Upper lobe of left lung (tissue), 6 donors: ENCODE measurements around the gene KLK13. TPM values are rescaled to one million over a fixed set of nuclear protein-coding genes. Genes with fewer than 3 reads are reported as not detected.

Source experiments
- ATAC-seq, 2 donors: fragments of 200-7000 bp; cut with Tn5 transposase; one replicate each; pipeline ENCODE4 v1.9.1; 2022; ENCODE audit warnings: mild to moderate bottlenecking in 2 of 2, moderate library complexity in 2 of 2; ENCODE audit not compliant: low FRiP score in 2 of 2
- DNase-seq, 2 donors: peaks; one replicate each; pipeline ENCODE4 v3.0.0-alpha.2; 2019 to 2020
- H3K27ac ChIP-seq, 4 donors: fragments of 200-600 bp; sonication (generic); one replicate each; pipeline ENCODE4 v1.5.1; 2016 to 2019
- H3K27me3 ChIP-seq, 4 donors: fragments of 200-600 bp; sonication (generic); one replicate each; pipeline ENCODE4 v1.5.1; 2017 to 2019
- H3K36me3 ChIP-seq, 4 donors: fragments of 200-600 bp; sonication (generic); one replicate each; pipeline ENCODE4 v1.5.1; 2016 to 2019
- H3K4me1 ChIP-seq, 4 donors: fragments of 200-600 bp; sonication (generic); one replicate each; pipeline ENCODE4 v1.5.1; 2018 to 2019
- H3K4me3 ChIP-seq, 4 donors: fragments of 200-600 bp; sonication (generic); one replicate each; pipeline ENCODE4 v1.5.1; 2017 to 2019; ENCODE audit warnings: mild to moderate bottlenecking in 2 of 4, moderate library complexity in 1 of 4
- H3K9me3 ChIP-seq, 4 donors: fragments of 200-600 bp; sonication (generic); one replicate each; pipeline ENCODE4 v1.5.1; 2018 to 2019
- CTCF ChIP-seq, 6 experiments: fragments of 450-650 bp in 4 of 6; fragments of 200-600 bp in 2 of 6; sonication (generic) in 2 of 6; IDR thresholded peaks; one replicate each; pipeline ENCODE4 v1.5.1; 2016 to 2019; ENCODE audit warnings: antibody characterized with exemption in 6 of 6
- EP300 ChIP-seq, 4 donors: sonication (generic); formaldehyde crosslinking; IDR thresholded peaks; one replicate each; pipeline ENCODE4 v1.5.1; 2017; ENCODE audit warnings: antibody characterized with exemption in 4 of 4, control low read depth in 2 of 4
- POLR2A ChIP-seq, 4 donors: fragments of 450-650 bp; IDR thresholded peaks; one replicate each; pipeline ENCODE4 v1.5.1; 2016 to 2017; ENCODE audit warnings: antibody characterized with exemption in 4 of 4, mild to moderate bottlenecking in 2 of 4
- POLR2AphosphoS5 ChIP-seq, 2 donors: sonication (generic); formaldehyde crosslinking; IDR thresholded peaks; one replicate each; pipeline ENCODE4 v1.5.1; 2017; ENCODE audit warnings: antibody characterized with exemption in 2 of 2
- WGBS, 2 donors: methylation state at CpG; one replicate each; pipeline ENCODE4 v1.1.5; 2017 to 2018; 5-methylcytosine and 5-hydroxymethylcytosine counted together
- total RNA-seq, 6 donors: library from RNA; depleted of rRNA in 4 of 6; stranded (reverse); fragments of >200 nt in 4 of 6; gene quantifications; one replicate each; pipeline versions ENCODE4 v1.1.0 to v1.2.1, GENCODE V29; 2016 to 2021
- donor health status: DM: no; HTN: no; CAD: no; lungs with moderate emphysema.
- donor health status: DM: no; HTN: yes; CAD: no; lungs with severe emphysema.

Gene KLK13
- total RNA-seq, 6 donors from 2014 or later = 0.54 to 24.1 (median 1.9) TPM; not detected in 2

DNA sequence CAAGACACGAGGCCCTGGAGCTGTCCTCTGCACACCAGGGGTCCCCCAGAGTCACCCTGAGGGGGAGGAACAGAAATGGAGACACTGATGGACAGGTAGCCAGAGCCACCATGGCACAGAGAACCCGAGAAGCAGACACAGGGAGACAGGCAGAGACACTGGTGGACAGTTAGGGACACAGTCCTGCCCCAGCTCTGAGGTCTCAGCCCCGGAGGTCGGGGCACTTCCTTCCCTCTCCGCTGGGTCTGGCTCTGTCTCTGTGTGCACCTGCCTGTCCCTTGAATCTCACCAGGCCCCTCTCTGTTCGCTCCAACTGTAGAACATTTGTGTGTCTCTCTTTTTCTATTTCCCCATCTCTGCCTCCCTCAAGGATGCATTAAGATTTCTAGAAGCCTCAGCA lies 13.2 kb upstream of the KLK13 start:
- H3K9me3 ChIP-seq = peaks cover 2 to 11% (median 9%) of the 10 kb centered on the region in 4 donors
- TF ChIP-seq POLR2AphosphoS5 (IDR thresholded peaks at IDR 0.05) (no peak), CTCF (IDR thresholded peaks at IDR 0.05) (no peak), POLR2A (IDR thresholded peaks at IDR 0.05) (no peak), EP300 (IDR thresholded peaks at IDR 0.05) (no peak)
- H3K27ac ChIP-seq = no peak overlapping the region
- WGBS, 2 donors = 50 to 59% methylated on average over 5 to 6 of the region's 6 CpGs
- H3K4me1 ChIP-seq = no peaks in the 10 kb centered on the region
- DNase-seq (no peak), ATAC-seq (no peak)
- H3K4me3 ChIP-seq = no peak overlapping the region
- H3K27me3 ChIP-seq = no peaks in the 10 kb centered on the region
- no peaks in the 10 kb centered on the region for H3K36me3 ChIP-seq

- H3K4me3 ChIP-seq = no peak overlapping the region
- peaks cover 2 to 11% (median 10%) of the 10 kb centered on the region in 4 donors for H3K9me3 ChIP-seq
- DNase-seq (no peak), ATAC-seq (no peak)
- H3K27me3 ChIP-seq = no peaks in the 10 kb centered on the region
- no peak overlapping the region for H3K27ac ChIP-seq
- 78 to 85% methylated on average over 14 of the region's 14 CpGs for WGBS, 2 donors
- H3K36me3 ChIP-seq = no peaks in the 10 kb centered on the region
- TF ChIP-seq CTCF (IDR thresholded peaks at IDR 0.05) = no peak
- TF ChIP-seq POLR2AphosphoS5 (IDR thresholded peaks at IDR 0.05) = no peak
- TF ChIP-seq EP300 (IDR thresholded peaks at IDR 0.05) = no peak
- no peak for TF ChIP-seq POLR2A (IDR thresholded peaks at IDR 0.05)
- H3K4me1 ChIP-seq = no peaks in the 10 kb centered on the region
Measured at GRCh38 chr19:51076631-51077213, 11.8 kb upstream of the KLK13 start.

DNA sequence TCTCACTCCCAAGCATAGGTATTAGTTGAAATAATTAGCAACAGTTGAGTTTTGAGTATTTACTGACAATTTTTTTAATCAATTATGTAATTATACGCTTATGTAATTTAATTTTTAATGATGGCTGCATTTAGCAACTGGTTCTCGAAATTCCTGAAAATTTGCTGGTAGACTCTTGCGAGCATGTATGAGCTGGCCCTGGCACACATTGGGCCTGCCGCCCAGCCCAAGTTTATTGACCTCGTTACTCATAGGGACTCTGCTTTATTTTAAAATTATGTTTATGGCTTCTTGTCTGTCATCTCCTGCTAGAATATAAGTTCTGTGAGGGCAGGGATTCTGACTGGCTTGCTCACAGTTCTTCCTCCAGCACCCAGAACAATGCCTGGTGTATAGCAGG lies 11.1 kb upstream of the KLK13 start:
- TF ChIP-seq EP300 (IDR thresholded peaks at IDR 0.05) (no peak), POLR2A (IDR thresholded peaks at IDR 0.05) (no peak), CTCF (IDR thresholded peaks at IDR 0.05) (no peak), POLR2AphosphoS5 (IDR thresholded peaks at IDR 0.05) (no peak)
- ATAC-seq = no peak
- Histone ChIP-seq H3K4me3 (no peak overlapping the region), H3K9me3 (peaks cover 2 to 11% (median 10%) of the 10 kb centered on the region in 4 donors), H3K27me3 (no peaks in the 10 kb centered on the region), H3K36me3 (no peaks in the 10 kb centered on the region), H3K4me1 (no peaks in the 10 kb centered on the region), H3K27ac (no peak overlapping the region)
- 83 to 93% methylated on average over 5 of the region's 5 CpGs for WGBS, 2 donors
- DNase-seq = no peak

GRCh38 chr19:51071095-51071405 lies 6.2 kb upstream of the KLK13 start:
- H3K4me1 ChIP-seq = no peaks in the 10 kb centered on the region
- no peak for TF ChIP-seq POLR2A (IDR thresholded peaks at IDR 0.05)
- TF ChIP-seq POLR2AphosphoS5 (IDR thresholded peaks at IDR 0.05) = no peak
- TF ChIP-seq CTCF (IDR thresholded peaks at IDR 0.05) = no peak
- TF ChIP-seq EP300 (IDR thresholded peaks at IDR 0.05) = no peak
- H3K4me3 ChIP-seq = no peak overlapping the region
- H3K36me3 ChIP-seq = no peaks in the 10 kb centered on the region
- no peak for ATAC-seq
- H3K9me3 ChIP-seq = peaks cover 2 to 11% (median 10%) of the 10 kb centered on the region in 4 donors
- 45 to 63% methylated on average over 4 of the region's 4 CpGs for WGBS, 2 donors
- no peaks in the 10 kb centered on the region for H3K27me3 ChIP-seq
- no peak overlapping the region for H3K27ac ChIP-seq
- no peak for DNase-seq
